GM19043 (cell line): ENCODE measurements around the gene PRR36.
A peak's percentile ranks its signal among the peaks of the same experiment; 100 is the strongest.
"Not testable (repeated sequence)": the region's sequence is repeated elsewhere in the genome, so short reads cannot be mapped to it uniquely, and the experiment has no call there.

ENCODE experiments used
- ATAC-seq: cut with Tn5 transposase; IDR thresholded peaks from one replicate; pipeline ENCODE4 v1.9.1; 2021; ENCODE audit warnings: low read depth; ENCODE audit not compliant: unreplicated experiment

Gene PRR36

GRCh38 chr19:7874076-7874896 lies at the start of gene PRR36:
Gene PRR36, minus strand, starts transcription at chr19:7874390. Its CDS starts 701 bp downstream, at chr19:7873689.
- no peak for ATAC-seq

GRCh38 chr19:7923295-7924191 lies 49.4 kb upstream of the PRR36 start:
- no peak for ATAC-seq

- no peak for ATAC-seq
Observed at GRCh38 chr19:7922836-7923195, 48.6 kb upstream of the PRR36 start.

GRCh38 chr19:7921967-7922835 lies 48.0 kb upstream of the PRR36 start:
- ATAC-seq = no peak

GRCh38 chr19:7921302-7921966 lies 47.2 kb upstream of the PRR36 start:
- no peak for ATAC-seq

- ATAC-seq = peak; percentile 28
Observed at GRCh38 chr19:7920519-7921301, 46.5 kb upstream of the PRR36 start.

- peak; percentile 52 for ATAC-seq
Observed at GRCh38 chr19:7919610-7920518, 45.7 kb upstream of the PRR36 start, which contains the start of gene SNAPC2. Gene SNAPC2, plus strand, starts transcription at chr19:7920338. Its CDS starts 29 bp downstream, at chr19:7920367.

- no peak for ATAC-seq
Observed at GRCh38 chr19:7918615-7919421, 44.6 kb upstream of the PRR36 start.

- ATAC-seq = not testable (repeated sequence)
Observed at GRCh38 chr19:7918062-7918614, 43.9 kb upstream of the PRR36 start.

- no peak for ATAC-seq
Observed at GRCh38 chr19:7917267-7918061, 43.3 kb upstream of the PRR36 start.

GRCh38 chr19:7916955-7917266 lies 42.7 kb upstream of the PRR36 start:
- ATAC-seq = no peak

GRCh38 chr19:7916103-7916954 lies 42.1 kb upstream of the PRR36 start:
- no peak for ATAC-seq

- ATAC-seq = no peak
Observed at GRCh38 chr19:7915250-7916102, 41.3 kb upstream of the PRR36 start.

- no peak for ATAC-seq
Observed at GRCh38 chr19:7914598-7915045, 40.4 kb upstream of the PRR36 start, which contains the start of gene TGFBR3L. Gene TGFBR3L, plus strand, starts transcription at chr19:7914830.
